Measurements from ENCODE around the gene MKI67.

- TF ChIP-seq RAD21 (IDR thresholded peaks at IDR 0.05; ENCODE audit: low read depth) = no peak
- TF ChIP-seq YY1 (IDR thresholded peaks at IDR 0.05; ENCODE audit: low read depth) = no peak
- TF ChIP-seq, protein P1, sequence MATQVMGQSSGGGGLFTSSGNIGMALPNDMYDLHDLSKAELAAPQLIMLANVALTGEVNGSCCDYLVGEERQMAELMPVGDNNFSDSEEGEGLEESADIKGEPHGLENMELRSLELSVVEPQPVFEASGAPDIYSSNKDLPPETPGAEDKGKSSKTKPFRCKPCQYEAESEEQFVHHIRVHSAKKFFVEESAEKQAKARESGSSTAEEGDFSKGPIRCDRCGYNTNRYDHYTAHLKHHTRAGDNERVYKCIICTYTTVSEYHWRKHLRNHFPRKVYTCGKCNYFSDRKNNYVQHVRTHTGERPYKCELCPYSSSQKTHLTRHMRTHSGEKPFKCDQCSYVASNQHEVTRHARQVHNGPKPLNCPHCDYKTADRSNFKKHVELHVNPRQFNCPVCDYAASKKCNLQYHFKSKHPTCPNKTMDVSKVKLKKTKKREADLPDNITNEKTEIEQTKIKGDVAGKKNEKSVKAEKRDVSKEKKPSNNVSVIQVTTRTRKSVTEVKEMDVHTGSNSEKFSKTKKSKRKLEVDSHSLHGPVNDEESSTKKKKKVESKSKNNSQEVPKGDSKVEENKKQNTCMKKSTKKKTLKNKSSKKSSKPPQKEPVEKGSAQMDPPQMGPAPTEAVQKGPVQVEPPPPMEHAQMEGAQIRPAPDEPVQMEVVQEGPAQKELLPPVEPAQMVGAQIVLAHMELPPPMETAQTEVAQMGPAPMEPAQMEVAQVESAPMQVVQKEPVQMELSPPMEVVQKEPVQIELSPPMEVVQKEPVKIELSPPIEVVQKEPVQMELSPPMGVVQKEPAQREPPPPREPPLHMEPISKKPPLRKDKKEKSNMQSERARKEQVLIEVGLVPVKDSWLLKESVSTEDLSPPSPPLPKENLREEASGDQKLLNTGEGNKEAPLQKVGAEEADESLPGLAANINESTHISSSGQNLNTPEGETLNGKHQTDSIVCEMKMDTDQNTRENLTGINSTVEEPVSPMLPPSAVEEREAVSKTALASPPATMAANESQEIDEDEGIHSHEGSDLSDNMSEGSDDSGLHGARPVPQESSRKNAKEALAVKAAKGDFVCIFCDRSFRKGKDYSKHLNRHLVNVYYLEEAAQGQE (IDR thresholded peaks at IDR 0.05; ENCODE audit: low read depth) = no peak
- no peak for TF ChIP-seq FOXM1 (IDR thresholded peaks at IDR 0.05; ENCODE audit: borderline replicate concordance, low read depth)
- no peak for TF ChIP-seq MAX (IDR thresholded peaks at IDR 0.05)
- TF ChIP-seq EGR1 (IDR thresholded peaks at IDR 0.05) = no peak
- TF ChIP-seq TAF1 (IDR thresholded peaks at IDR 0.05; ENCODE audit: low read depth) = no peak
- no peak for TF ChIP-seq CEBPB (IDR thresholded peaks at IDR 0.05)
- TF ChIP-seq CREB1 (IDR thresholded peaks at IDR 0.05; ENCODE audit: low read depth) = no peak
- no peak for TF ChIP-seq NFIC (IDR thresholded peaks at IDR 0.05)
- TF ChIP-seq TEAD4 (IDR thresholded peaks at IDR 0.05) = no peak
Measured at GRCh38 chr10:128062881-128063563, 63.2 kb downstream of the MKI67 start.

Measured in Ishikawa (cell line).